GM19455 (cell line): ENCODE measurements around the gene KLHL29.
"Not testable (repeated sequence)": the region's sequence is repeated elsewhere in the genome, so short reads cannot be mapped to it uniquely, and the experiment has no call there.

Experiments
- ATAC-seq: cut with Tn5 transposase; IDR thresholded peaks from one replicate; pipeline ENCODE4 v1.9.1; 2021; ENCODE audit not compliant: unreplicated experiment

Gene KLHL29

GRCh38 chr2:23391237-23391736, 6.3 kb downstream of the KLHL29 start:
- ATAC-seq, result not testable (repeated sequence)

DNA sequence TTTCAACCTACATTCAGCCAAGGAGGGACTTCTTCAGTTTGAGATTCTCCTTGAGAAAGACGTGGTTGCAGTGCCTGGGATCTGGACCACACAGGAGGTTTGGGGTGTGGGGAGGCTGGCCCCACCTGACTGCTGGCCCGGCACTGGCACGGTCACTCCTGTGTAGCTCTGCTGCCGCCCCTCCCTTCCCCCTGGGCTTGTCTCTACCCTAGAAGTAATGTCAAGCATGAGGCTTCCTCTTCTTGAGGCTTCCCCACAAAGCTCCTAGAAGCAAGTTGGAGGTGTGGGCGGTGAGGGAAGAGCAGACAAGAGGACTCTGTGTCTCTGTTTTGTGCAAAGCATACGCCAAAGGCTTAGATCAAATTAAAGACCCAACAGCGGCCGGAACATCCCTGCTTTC, 8.7 kb downstream of the KLHL29 start:
- no peak for ATAC-seq

DNA sequence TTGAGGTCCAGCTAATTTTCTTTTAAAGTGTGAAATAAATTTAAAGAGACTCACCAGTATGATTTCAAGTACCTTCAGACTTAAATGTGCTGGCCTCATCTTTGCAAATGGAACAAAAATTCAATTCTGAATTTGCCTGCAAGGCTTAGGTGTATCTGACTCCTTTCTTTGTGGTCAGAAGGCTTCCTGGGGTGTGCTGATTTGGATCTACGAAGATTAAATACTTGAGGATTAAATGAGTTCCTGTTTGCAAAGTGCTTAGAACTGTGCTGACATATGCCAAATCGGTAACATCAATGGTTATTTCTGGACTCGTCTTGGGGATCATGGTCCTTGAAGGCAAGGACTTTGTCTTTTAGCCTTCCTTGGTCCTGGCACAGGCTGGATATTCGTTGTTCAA, 9.7 kb downstream of the KLHL29 start:
- ATAC-seq, result no peak

- ATAC-seq, result no peak
Observed at GRCh38 chr2:23397478-23397877, 12.5 kb downstream of the KLHL29 start.

DNA sequence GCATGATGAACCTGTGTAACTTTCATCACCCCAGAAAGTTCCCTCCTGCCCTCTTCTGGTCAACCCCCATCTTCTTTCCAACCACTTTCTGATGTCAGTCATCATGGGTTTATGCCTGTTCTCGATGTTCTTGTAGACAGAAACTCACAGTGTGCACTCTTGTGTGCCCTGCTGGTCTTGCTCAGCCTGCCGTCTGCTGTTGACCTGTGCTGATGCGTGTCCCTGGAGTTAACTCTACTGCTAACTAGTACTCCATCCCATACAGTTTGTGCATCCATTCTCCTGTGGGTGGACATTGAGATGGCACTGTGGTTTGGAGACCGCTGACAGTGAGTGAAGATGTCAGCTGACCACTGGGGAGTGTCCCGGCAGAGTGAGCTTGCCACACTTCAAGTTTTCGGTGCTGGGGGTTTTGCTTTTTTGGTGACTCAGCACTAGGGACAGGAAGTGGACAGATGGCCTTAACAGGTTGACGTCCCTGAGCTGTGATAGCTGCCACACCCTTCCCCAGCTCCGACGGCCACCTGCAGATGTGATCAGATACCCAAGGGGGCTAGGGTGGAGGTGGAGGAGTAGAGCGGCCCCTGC, 14.8 kb downstream of the KLHL29 start:
- no peak for ATAC-seq

GRCh38 chr2:23400703-23401102, 15.7 kb downstream of the KLHL29 start:
- ATAC-seq, result no peak

DNA sequence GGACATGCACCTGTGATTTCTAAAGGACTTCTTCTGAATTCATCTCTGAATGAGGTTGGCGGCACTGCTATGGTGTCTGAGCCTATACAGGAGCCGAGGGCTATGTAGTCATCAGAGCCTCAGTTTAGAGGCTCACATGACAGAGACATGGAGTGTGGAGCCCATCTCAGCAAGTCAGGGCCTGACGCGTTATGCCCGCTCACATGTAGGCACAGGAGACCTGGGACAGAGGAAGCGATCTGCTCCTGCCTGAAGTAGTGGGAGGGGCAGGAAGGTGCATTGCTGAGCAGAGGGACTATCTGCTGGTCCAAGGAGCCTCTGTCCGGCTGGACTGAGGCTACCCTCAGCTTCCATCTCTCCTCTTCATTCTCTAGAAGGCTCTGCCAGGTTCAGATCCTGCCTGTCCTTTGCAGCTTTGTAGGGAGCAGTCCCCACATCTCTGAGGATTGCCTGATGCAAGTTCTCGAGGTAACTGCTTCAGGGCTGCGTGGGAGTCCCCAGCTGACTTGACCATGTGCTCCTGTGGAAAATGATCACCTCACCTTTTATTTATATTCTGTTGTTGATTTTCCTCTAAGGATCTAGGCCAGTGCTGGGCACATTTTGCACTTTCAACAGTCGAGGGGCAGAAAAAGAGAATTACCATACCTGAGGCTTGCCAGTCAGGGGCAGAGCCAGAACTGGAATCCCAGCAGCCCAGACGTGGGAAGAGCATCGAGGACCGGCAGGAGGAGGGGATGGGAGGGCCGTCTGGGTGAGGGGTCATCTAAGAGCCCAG, 16.6 kb downstream of the KLHL29 start:
- ATAC-seq, result no peak

DNA sequence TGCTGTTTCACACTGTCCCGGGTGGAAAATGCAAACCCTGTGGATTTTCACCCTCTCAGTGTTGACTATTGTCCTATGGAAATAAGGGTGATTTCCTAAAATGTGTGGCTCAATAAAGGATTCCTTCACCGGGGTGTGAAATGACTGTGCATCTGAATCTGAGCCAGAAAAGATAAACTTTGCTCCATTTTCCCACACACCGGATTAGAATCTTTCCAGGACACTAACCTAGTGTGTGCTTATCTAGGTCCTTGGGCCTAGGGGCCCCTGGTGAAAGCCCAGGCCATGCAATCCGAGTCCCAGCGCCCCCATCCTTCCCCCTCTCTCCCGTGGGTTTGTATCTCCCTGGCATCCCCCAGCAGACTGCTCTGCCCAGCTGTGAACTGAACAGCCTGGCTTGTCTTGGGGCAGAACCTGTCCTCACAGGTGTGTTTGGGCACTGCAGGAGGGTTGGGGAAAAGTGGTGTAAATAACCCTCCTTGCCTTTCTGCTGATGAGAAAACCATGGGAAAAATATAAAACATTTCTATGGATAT, 17.3 kb downstream of the KLHL29 start:
- no peak for ATAC-seq

DNA sequence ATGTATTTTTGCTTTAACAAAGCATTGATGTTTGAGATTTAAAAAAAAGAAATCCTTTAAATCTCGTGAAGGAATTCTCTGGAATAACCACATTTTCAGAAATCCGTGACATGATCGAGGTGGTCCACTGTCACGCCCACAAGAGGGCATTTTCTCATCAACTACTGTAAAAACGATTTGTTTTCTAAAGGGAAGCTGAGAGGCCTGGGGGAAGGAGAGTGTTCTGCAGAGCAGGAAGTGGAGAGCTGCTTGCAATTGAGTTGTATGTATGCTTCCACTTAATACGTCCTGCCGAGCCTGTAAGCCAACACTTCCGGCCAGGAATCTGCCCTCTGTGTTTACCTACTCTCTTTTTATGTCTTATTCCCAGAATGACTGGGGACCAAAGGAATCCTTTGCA, 19.4 kb downstream of the KLHL29 start:
- ATAC-seq, result peak; percentile 61

DNA sequence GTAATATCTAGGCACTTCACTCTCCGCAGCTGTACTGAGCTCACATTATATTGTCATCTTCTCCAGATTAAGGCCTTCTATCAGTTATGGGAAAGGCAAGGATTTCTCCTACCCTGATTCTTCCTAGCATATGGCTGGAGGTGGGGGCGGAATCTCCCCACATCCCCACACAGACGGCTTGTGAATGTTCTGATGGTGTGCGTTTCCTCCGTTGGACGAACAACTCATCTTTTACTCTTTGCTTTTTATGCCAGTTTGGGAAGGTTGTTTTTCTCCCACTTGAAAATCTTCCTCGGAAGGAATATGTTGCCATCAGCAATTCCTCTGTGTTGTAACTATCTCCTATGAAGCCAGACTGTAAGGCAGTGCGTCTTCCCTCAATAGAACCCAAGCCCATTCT, 24.3 kb downstream of the KLHL29 start:
- ATAC-seq, result no peak

- no peak for ATAC-seq
Observed at GRCh38 chr2:23410596-23410995, 25.6 kb downstream of the KLHL29 start.

DNA sequence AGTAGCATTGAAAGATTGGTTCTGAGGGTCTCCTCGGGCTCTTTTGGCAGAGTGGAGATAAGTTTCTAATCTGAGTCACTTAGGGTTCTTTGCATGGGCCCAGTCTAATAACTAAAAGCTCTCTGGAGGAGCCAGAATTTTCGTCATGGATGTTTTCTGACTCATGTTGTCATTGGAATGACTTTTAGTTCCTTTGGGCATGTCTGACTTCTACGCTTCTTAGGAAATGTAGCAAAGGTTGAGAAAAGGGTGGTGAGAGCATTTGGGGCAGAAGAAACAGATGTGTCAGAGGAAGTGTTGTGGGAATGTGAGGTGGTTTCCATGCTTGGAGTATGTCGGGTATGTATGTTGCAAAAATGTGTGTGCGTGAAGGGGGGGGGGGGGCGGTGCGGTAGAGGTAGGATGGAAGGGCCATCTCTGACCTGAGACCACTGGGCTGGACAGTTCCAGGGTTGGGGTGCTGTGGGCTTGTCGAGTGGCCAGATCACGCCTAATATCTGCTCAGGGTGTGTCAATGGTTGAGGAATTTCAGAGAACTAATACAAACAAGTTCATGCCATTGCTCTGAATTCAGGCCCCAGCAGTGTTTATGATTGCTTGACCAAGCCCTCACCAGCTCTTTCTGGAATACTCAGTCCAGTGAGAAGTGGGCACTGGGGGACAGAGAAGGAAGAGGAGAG, 26.9 kb downstream of the KLHL29 start:
- no peak for ATAC-seq

DNA sequence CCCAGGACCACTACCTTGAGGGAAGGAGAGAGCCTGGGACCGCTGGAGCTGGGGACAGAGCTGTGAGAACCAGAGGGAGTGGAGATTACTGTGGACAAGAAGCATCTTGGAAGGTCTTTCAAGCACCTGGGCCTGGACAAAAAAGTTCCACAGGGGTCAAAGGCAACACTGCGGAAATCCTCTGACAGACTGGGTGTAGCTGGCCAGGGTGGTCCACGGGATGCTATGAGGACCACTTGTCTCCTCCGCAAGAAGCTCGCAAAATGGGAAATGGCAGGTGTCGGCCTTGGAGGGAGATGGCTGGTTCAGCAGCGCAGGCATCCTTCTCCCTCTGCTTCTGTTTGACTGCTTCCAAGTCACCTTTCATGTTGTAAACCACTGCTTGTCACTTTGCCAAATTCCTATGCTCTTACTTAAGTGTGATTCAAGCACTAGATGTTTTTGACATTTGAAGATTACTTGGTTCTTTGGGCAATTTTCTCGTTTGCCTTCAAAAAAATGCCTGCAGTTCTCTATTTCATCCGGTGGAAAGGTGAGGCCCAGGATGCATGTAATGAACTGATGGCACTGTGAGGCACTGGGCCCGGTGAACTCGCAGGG, 27.7 kb downstream of the KLHL29 start:
- no peak for ATAC-seq

DNA sequence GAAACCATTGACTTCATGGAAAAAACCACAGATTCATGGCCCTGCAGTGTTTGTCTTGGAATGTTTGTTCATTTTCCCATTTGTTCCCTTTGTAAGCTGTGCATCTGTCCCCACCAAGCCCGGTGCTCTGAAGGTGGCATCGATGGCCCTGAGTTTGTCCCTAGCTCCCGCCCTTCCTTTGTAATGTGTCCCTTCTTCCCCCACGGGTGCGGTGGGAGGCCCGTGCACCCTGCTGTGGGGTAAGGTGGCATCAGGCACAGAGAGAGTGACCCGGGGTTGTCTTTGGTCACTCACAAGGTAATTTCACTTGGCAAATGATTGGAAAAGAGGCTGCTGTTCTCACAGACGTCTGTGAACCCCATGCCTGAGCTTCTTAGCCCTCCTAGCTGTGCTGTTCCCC, 28.7 kb downstream of the KLHL29 start:
- ATAC-seq, result no peak

DNA sequence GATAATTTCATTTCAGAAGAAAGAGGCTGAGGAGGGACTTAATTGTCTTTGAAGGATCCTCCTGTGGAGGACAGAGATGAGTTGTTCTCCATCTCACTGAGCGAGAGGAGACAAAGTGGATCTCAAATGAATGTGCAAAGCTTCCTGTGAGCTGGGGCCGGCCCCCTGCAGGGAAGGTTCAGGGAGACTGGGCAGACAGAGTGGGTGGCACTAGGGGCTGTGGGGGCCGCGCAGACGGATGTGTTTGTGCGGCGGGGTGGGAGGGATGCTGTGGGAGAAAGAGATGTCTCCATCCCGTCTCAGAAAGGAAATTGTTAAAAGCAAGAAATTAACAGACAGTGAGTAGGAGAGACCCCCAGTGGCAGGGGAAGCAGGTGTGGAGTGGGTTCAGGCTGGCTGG, 29.1 kb downstream of the KLHL29 start:
- ATAC-seq, result no peak

- ATAC-seq, result no peak
Observed at GRCh38 chr2:23414871-23415270, 29.9 kb downstream of the KLHL29 start.

DNA sequence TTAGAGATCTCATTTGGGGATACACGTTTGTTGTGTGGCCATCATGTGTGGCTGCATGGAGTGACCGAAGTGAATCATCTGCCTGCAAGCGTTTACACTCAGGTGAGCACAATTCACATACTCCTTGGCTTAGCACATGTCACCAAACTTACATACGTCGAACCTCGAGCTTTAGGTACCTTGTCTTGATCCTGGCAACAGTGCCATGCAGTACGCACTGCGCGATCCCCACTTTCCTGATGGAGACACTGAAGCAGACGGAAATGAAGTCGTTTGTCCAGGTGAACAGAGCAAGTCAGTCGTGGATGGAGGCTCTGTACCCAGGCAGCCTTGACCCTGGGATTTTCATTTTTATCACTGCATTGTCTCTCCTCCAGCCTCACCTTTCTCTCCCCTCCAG, 32.3 kb downstream of the KLHL29 start:
- ATAC-seq, result no peak

DNA sequence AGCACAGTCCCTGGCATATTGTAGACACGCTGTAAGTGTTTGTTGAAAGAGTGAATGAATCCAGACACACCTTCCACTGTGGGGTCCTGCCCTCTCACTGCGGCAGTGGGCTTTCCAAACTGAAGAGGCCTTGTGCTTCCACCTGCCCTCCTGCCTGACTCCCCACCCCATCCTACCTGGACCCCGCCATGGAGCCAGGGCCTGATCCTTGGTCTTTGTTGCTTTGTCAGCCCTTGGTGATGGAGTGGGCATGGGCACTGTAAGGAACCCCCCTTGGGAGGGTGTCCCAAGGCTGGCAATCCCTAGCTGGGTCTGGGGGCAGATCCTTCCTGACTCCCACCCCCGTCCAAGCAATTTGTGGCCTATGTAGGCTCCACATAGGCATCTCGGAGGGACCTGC, 33.1 kb downstream of the KLHL29 start:
- ATAC-seq, result no peak

DNA sequence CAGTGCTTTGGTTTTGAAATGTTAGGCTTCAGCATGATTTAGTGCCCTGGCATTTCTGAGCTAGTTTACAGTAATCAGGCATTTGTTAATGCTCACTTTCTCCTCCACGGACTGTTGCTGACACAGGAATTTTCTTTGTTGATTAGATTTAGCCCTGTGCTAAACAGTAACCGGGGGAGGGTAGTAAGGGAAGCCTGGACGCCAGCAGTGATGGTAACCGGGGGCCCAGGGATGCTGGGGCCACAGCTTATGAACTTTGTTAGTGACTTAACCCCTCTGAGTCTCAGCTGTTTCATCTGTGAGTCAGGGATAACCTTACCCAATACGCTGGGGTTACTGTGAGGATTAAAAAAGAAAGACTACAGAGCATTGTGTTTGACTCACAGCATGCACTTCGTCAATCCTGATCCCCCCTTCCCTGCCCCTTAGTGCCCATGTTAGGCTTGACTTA, 33.5 kb downstream of the KLHL29 start:
- ATAC-seq, result no peak

- ATAC-seq, result no peak
Observed at GRCh38 chr2:23419171-23420090, 34.5 kb downstream of the KLHL29 start.
